NCI-H1930 (cell line): ENCODE data around the gene AP1M2.
"Not testable (repeated sequence)": the region's sequence is repeated elsewhere in the genome, so short reads cannot be mapped to it uniquely, and the experiment has no call there.

Experiments
- DNase-seq, 2 experiments: peaks; one replicate each; lab custom pipeline; 2025; lab: John Stamatoyannopoulos, UW

Gene AP1M2

GRCh38 chr19:10538204-10538983 is 48.7 kb downstream of the AP1M2 start:
- no peak for DNase-seq

GRCh38 chr19:10537668-10538067 is 49.4 kb downstream of the AP1M2 start:
- no peak for DNase-seq

- no peak for DNase-seq
Observed at GRCh38 chr19:10535613-10536012, 51.5 kb downstream of the AP1M2 start.

- DNase-seq, result no peak
Observed at GRCh38 chr19:10533646-10534386, 53.3 kb downstream of the AP1M2 start.

GRCh38 chr19:10532457-10532856 is 54.7 kb downstream of the AP1M2 start:
- DNase-seq, result no peak

- not testable (repeated sequence) for DNase-seq
Observed at GRCh38 chr19:10526887-10527286, 60.2 kb downstream of the AP1M2 start.

GRCh38 chr19:10525636-10526035 is 61.5 kb downstream of the AP1M2 start:
- no peak for DNase-seq

- DNase-seq, result no peak
Observed at GRCh38 chr19:10523135-10523636, 63.9 kb downstream of the AP1M2 start.
